LNCaP clone FGC (cell line): Measurements from ENCODE around the gene FAM3B.

ENCODE experiments used
- DNase-seq: peaks from one replicate; pipeline ENCODE4 v3.0.0-alpha.2; 2011; ENCODE audit warnings: low read depth
- H3K4me3 ChIP-seq: 2 replicates; pipeline ENCODE4 v1.5.1; 2011; ENCODE audit warnings: mild to moderate bottlenecking, low read depth, low read length, control low read depth
- CTCF ChIP-seq: IDR thresholded peaks from 2 replicates; pipeline ENCODE4 v1.5.1; 2012; ENCODE audit warnings: mild to moderate bottlenecking; ENCODE audit not compliant: control insufficient read depth, insufficient read depth; ENCODE audit errors: extremely low read depth

Gene FAM3B

GRCh38 chr21:41397471-41397891, 80.9 kb downstream of the FAM3B start:
- no peak for DNase-seq
- TF ChIP-seq CTCF = no peak
- no peak overlapping the region for H3K4me3 ChIP-seq

- DNase-seq = no peak
- no peak for TF ChIP-seq CTCF
- no peak overlapping the region for H3K4me3 ChIP-seq
Measured at GRCh38 chr21:41398251-41398650, 81.7 kb downstream of the FAM3B start.

GRCh38 chr21:41398831-41399230, 82.2 kb downstream of the FAM3B start:
- no peak for TF ChIP-seq CTCF
- H3K4me3 ChIP-seq = no peak overlapping the region
- no peak for DNase-seq

- H3K4me3 ChIP-seq = no peak overlapping the region
- TF ChIP-seq CTCF = no peak
- DNase-seq = no peak
Measured at GRCh38 chr21:41399246-41399800, 82.7 kb downstream of the FAM3B start.

- TF ChIP-seq CTCF = no peak
- no peak for DNase-seq
- no peak overlapping the region for H3K4me3 ChIP-seq
Measured at GRCh38 chr21:41402231-41402630, 85.6 kb downstream of the FAM3B start.

- TF ChIP-seq CTCF = no peak
- H3K4me3 ChIP-seq = no peak overlapping the region
- DNase-seq = no peak
Measured at GRCh38 chr21:41402796-41403195, 86.2 kb downstream of the FAM3B start.

- no peak for TF ChIP-seq CTCF
- DNase-seq = no peak
- H3K4me3 ChIP-seq = no peak overlapping the region
Measured at GRCh38 chr21:41403331-41403730, 86.7 kb downstream of the FAM3B start.
